LoVo (cell line): ENCODE results near the gene ATG4C.
"Not testable (repeated sequence)": the region's sequence is repeated elsewhere in the genome, so short reads cannot be mapped to it uniquely, and the experiment has no call there.

Experiments
- DNase-seq: peaks from one replicate; pipeline ENCODE4 v3.0.0-alpha.2; 2016; ENCODE audit warnings: low spot score

The ATG4C gene, protein sequence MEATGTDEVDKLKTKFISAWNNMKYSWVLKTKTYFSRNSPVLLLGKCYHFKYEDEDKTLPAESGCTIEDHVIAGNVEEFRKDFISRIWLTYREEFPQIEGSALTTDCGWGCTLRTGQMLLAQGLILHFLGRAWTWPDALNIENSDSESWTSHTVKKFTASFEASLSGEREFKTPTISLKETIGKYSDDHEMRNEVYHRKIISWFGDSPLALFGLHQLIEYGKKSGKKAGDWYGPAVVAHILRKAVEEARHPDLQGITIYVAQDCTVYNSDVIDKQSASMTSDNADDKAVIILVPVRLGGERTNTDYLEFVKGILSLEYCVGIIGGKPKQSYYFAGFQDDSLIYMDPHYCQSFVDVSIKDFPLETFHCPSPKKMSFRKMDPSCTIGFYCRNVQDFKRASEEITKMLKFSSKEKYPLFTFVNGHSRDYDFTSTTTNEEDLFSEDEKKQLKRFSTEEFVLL

DNA sequence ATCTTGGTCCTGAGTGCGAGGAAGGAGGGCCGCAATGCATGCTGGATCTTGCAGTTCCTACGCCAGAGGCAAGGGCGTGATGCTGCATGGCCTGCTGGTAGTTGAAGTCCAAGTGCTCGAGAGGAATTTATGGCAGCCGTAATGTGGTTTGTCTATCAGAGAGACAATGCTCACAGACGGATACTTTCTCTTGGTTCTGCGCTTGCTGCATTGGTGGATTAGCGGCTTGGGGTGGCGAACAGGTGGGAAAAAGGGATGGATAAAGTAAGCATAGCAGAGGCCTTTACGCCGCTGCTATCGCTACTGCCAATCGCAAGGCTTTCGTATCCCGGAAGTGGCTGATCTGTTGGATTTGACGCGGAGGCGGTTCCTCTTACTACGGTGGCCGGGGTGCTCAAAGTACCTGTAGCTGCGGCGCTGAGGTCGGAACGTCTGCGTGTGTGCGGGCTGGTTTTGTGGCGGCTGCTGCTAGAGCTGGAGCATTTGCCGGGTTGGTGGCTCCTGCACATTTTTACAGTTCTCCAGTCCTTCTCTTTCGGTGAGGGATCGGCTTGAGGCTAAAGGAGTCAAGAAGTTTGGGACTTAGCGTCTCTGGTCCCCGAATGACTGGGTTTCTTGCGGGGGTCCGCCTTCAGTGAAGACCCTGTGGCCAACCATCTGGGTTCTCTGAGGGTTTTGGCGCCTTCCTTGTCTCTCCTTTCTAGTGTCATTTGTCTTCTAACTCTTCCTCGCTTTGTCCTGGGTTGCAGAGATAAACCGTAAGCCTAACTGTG lies at the start of gene ATG4C:
TSS of gene ATG4C (plus strand) at position 397 of the 773 bp plus-strand sequence. CDS start 19,655 bp downstream, outside the sequence.
- peak; percentile 96 for DNase-seq

DNA sequence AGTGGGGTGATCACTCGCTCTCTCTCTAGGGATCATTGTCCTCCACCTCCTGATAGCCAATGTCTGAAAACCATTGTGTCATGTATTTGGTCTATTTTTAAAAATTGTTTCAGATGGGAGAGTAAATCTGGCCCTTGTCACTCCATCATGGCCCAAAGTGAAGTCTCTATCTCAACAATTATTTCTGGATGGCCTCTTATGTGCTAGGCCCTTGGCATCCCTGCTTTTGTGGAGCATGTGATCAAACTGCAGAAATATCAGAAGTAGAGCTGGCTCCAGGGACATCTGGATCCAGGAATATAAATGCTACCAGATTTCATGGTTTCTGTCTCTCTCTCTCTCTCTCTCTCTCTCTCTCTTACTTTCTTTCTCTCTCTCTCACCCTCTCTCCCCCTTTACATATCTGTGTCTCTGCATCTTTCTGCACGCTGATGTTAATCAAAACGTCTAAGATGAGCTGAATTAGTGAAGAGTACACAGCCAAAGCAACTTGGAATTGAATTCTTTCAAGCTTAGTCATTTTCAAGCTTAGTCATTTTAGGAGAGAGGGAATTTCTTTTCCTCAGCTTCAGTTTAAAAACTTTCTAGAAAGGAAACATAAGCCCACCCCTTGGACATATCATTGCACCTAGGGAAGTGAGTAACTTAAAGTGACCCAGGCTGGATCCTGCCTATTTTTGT lies 48.3 kb upstream of the ATG4C start:
- no peak for DNase-seq

GRCh38 chr1:62740701-62741100 lies 43.2 kb upstream of the ATG4C start:
- DNase-seq, result not testable (repeated sequence)

DNA sequence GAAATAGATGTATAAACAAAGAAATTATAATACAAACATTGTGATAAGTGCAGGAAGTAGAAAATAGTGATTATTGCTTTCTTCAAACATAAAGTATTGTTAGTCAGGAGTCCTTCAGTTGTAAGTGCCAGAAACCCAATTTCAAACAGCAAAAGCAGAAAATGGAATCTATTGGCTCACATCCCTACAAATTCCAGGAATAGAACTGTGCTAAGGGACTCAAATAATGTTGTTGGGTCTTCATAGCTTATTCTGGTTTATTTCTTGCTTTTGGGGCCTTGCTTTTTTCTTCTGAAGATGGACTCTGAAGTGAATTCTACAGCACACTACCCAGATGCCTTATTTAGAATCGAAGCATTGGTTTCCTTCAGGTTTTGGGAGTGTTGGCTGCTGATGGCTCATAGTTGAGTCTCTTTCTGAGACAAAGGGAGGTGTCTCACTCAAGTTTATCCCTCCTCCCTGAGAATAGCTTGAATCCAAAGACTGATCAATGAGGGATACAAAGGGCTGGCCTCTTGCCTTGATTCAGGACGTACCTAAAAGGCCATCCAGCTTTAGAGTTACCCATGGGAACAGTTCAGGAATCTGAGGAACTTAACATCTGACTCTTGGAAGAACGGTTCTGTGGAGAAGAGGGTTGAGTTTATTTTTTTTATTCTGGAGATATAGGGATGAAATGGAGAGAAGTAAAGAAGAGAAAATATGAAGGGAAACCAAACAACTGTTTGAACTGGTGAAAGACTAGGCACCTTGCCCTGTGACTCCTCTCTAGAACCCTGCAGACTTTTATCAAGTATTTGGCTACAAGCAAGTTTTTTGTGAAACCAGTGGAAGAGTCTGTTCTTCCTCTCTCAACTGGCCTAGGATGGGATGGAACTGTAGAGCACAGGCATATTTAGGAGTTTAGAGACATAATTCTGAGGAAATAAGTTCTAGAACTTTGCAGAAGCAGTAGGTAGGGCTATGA lies 39.0 kb upstream of the ATG4C start:
- no peak for DNase-seq

GRCh38 chr1:62746086-62746808 lies 37.7 kb upstream of the ATG4C start:
- peak; percentile 50 for DNase-seq

DNA sequence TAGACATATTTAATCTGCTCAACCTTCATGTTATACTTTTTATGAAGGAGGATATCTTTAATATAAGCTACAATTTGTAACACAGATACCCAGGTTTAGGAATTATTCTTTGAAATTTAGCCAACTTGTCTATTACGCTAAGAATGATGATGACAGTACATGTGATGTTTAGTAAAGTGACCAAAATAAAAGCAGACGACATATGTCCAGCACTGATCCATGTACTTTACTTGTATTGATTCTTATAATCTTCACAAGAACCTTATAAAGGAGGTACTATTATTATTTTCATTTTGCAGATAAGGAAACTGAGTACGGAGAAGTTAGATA lies 37.2 kb upstream of the ATG4C start:
- DNase-seq, result no peak

- no peak for DNase-seq
Measured at GRCh38 chr1:62753031-62753965, 30.6 kb upstream of the ATG4C start.

- not testable (repeated sequence) for DNase-seq
Measured at GRCh38 chr1:62754938-62755337, 29.0 kb upstream of the ATG4C start.

DNA sequence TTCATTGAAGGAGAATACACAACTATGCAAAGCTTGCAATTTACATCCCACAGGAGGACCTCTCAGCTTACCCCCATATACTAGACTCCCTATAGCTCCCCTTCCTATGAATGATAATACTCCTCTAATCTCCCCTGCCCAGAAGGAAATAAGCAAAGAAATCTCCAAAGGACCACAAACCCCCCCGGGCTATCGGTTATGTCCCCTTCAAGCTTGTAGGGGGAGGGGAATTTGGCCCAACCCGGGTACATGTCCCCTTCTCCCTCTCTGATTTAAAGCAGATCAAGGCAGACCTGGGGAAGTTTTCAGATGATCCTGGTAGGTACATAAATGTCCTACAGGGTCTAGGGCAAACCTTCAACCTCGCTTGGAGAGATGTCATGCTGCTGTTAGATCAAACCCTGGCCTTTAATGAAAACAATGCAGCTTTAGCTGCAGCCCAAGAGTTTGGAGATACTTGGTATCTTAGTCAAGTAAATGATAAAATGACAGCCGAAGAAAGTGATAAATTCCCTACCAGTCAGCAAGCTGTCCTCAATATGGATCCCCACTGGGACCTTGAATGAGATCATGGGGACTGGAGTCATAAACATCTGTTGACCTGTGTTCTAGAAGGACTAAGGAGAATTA lies 27.6 kb upstream of the ATG4C start:
- not testable (repeated sequence) for DNase-seq

- DNase-seq, result not testable (repeated sequence)
Measured at GRCh38 chr1:62759232-62759875, 24.6 kb upstream of the ATG4C start.

- DNase-seq, result not testable (repeated sequence)
Measured at GRCh38 chr1:62760021-62760782, 23.7 kb upstream of the ATG4C start.

GRCh38 chr1:62761223-62761870 lies 22.6 kb upstream of the ATG4C start:
- DNase-seq, result not testable (repeated sequence)

DNA sequence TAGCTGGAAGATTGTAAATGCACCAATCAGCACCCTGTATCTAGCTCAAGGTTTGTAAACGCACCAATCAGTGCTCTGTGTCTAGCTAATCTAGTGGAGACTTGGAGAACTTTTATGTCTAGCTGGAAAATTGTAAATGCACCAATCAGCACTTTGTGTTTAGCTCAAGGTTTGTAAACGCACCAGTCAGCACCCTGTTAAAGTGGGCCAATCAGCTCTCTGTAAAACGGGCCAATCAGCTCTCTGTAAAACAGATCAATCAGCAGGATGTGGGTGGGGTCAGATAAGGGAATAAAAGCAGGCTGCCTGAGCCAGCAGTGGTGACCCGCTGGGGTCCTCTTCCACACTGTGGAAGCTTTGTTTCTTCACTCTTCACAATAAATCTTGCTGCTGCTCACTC lies 21.9 kb upstream of the ATG4C start:
- DNase-seq, result not testable (repeated sequence)

DNA sequence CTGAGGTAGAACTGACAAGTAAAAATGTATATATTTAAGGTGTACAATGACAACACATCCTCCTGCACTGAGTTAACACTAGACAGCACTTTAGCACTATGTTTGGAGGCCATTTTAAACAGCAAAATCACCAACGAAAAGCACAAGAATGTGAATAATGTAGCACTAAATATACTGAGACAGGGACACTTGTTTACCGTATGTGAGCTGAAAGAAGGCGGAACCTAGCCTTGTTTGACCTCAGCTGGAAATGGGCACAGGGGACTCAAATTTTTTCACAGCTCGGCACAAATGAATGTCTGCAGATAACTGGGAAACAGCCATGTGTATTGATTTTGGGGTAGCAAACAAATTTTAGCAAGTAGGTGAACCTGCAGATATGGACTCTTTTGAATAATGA lies 18.0 kb upstream of the ATG4C start:
- DNase-seq, result no peak

GRCh38 chr1:62768551-62768950 lies 15.4 kb upstream of the ATG4C start:
- DNase-seq, result not testable (repeated sequence)

DNA sequence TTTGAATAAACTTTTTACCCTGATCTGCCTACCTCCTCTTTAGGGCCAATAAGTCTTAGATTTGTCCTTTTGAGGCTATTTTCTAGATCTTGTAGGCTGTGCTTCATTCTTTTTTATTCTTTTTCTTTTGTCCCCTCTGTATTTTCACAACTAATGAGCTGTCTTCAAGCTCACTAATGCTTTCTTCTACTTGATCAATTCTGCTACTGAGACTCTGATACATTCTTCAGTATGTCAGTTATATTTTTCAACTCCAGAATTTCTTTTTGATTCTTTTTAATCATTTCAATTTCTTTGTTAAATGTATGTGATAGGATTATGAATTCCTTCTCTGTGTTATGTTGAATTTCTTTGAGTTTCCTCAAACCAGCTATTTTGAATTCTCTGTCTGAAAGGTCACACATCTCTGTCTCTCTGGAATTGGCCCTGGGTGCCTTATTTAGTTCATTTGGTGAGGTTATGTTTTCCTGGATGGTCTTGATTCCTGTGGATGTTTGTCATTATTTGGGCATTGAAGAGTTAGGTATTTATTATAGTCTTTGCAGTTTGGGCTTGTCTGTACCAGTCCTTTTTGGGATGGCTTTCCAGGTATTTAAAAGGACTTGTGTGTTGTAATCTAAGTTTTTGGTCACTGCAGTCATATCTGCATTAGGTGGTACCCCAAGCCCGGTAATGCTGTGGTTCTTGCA lies 11.2 kb upstream of the ATG4C start:
- DNase-seq, result no peak

- no peak for DNase-seq
Measured at GRCh38 chr1:62774006-62774405, 9.9 kb upstream of the ATG4C start.
